Jurkat, Clone E6-1 (cell line): ENCODE measurements around the gene RECK. TPM values are rescaled to one million over a fixed set of nuclear protein-coding genes. Genes with fewer than 3 reads are reported as not detected.
"Not testable (repeated sequence)": the region's sequence is repeated elsewhere in the genome, so short reads cannot be mapped to it uniquely, and the experiment has no call there.

ENCODE experiments used
- DNase-seq: peaks from one replicate; pipeline ENCODE4 v3.0.0-alpha.2; 2011; ENCODE audit warnings: low read depth, low spot score
- H3K4me3 ChIP-seq: 2 replicates; pipeline ENCODE4 v1.5.1; 2011; ENCODE audit warnings: mild to moderate bottlenecking, low read length, control low read depth, moderate library complexity
- polyA plus RNA-seq: library from polyadenylated mRNA; unstranded; fragments of >200 nt; gene quantifications from one replicate; pipeline ENCODE4 v1.2.1, GENCODE V29; 2012; ENCODE audit warnings: missing spikeins; ENCODE audit not compliant: insufficient read length, insufficient read depth

Gene RECK, protein sequence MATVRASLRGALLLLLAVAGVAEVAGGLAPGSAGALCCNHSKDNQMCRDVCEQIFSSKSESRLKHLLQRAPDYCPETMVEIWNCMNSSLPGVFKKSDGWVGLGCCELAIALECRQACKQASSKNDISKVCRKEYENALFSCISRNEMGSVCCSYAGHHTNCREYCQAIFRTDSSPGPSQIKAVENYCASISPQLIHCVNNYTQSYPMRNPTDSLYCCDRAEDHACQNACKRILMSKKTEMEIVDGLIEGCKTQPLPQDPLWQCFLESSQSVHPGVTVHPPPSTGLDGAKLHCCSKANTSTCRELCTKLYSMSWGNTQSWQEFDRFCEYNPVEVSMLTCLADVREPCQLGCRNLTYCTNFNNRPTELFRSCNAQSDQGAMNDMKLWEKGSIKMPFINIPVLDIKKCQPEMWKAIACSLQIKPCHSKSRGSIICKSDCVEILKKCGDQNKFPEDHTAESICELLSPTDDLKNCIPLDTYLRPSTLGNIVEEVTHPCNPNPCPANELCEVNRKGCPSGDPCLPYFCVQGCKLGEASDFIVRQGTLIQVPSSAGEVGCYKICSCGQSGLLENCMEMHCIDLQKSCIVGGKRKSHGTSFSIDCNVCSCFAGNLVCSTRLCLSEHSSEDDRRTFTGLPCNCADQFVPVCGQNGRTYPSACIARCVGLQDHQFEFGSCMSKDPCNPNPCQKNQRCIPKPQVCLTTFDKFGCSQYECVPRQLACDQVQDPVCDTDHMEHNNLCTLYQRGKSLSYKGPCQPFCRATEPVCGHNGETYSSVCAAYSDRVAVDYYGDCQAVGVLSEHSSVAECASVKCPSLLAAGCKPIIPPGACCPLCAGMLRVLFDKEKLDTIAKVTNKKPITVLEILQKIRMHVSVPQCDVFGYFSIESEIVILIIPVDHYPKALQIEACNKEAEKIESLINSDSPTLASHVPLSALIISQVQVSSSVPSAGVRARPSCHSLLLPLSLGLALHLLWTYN
- 6.0 TPM for polyA plus RNA-seq

DNA sequence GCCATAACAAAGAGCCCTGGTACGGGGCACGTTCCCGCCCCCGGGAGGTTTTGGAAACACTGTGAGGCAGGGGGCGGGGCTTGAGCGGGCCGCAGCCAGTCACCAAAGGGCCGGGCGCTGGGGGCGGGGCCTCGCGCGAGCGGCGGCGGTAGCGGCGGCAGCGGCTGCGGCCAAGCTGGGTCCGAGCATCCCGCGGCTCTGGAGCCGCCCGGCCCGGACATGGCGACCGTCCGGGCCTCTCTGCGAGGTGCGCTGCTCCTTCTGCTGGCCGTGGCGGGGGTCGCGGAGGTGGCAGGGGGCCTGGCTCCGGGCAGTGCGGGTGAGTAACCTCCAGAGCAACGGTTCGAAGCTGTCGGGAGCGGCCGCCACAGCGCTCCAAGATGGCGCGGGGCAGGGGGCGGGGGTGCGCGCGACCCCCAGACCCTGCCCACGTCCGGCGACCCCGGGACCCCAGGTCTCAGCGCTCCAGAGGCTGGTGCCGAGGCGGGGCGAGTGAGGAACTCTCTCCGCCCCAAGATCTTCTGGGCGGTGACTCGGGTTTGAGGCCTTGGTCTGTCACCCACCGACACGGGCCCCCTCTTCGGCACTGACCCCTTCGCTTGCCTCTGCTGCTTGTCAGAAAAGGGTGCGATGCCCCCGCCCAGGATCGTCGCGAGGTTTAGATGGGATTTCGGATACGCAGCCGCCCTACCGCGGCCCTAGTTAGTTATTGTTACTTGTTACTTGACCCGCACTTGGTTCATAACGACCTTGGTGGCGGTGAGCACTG is at the start of gene RECK:
TSS of gene RECK (plus strand) at position 134 of the 769 bp plus-strand sequence. CDS start at position 220, 86 bp downstream.
- peak within 1 kb of the TSS; percentile 72 for H3K4me3 ChIP-seq
- DNase-seq, result peak; percentile 61

DNA sequence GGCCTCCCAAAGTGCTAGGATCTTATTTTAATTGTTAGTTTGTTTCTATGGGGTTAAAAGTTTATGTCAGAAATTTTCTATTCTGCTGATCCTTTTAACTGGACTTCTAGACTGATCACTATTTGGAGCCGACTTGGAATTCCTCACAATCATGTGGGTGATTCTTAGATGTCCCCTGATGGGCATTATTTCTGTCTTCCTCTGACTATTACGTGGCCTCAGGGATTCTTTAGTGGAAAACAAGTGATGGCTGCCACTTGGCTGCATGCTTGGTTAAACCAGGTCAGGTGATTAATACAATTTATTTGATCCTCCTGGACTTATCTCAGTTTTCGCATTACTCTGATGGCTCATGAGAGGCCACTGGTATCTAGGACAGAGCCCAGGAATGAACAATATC is 46.6 kb upstream of the RECK start:
- no peak overlapping the region for H3K4me3 ChIP-seq
- DNase-seq, result no peak

DNA sequence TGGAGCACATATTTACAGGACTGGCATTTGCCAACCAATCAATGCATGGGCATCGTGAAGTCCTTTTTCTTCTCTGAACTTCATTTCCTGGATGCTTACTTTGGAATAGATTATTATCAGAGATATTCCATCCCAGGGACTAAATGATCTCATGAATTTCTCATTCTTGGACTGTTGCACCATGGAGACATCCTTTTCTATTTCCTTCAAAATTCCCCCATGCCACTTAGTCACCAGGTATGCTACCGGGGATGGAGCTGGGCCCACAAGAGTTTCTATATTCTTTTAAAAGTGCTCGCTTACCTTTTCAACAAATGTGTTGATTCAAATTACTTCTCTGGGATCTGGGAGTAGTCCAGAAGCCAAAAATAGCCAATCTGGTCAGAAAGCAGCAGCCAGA is 43.6 kb upstream of the RECK start:
- not testable (repeated sequence) for H3K4me3 ChIP-seq, DNase-seq

DNA sequence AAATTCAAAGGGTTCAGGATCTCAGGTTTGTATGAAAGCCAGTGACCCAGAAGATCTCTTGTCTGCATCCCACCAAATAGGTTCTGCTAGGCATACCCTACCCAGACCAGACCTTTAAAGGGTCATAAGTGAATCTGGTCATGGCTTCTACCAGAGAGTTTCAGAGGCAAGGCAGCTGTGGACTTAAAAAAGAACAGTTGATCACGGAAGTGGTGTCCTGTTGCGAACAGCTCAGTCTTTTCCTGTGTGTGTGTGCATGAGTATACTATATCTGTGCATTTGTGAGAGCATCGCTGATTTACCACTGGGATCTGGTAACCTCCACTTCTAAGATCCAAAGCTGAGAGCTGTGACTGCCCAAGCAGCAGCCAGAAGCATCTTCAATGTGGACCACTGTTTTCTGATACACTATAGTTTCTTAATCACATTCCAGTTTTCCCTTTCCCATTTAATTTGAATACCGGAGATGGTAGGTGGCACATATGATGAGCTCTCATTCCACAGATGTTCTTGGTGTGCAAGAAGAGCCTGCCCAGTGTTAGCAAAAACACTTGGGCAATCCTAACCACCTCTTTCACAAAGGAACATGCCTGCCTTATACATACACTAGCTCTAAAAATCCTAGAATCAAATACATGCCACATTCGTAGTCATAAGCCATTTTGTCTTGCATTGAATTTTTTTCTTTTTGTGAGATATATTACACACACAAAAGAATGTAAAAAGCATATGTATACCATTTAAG is 42.6 kb upstream of the RECK start:
- no peak overlapping the region for H3K4me3 ChIP-seq
- DNase-seq, result no peak

DNA sequence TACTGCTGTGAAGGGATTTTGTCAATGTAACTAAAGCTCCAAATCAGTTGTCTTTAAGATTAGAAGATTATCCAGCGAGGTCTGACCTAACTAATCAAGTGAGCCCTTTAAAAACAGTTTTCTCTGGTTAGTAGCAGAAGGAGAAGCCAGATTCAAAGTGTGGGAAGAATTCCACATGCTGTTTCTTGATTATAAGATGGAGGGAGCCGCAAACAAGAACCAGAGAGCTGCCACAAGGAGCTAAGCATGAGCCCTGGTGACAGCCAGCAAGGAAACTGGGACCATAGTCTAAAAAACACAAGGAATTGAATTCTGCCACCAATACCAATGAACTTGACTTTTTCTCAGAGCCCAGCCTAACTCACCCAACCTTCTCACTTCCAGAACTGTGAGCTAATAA is 41.8 kb upstream of the RECK start:
- no peak overlapping the region for H3K4me3 ChIP-seq
- no peak for DNase-seq

DNA sequence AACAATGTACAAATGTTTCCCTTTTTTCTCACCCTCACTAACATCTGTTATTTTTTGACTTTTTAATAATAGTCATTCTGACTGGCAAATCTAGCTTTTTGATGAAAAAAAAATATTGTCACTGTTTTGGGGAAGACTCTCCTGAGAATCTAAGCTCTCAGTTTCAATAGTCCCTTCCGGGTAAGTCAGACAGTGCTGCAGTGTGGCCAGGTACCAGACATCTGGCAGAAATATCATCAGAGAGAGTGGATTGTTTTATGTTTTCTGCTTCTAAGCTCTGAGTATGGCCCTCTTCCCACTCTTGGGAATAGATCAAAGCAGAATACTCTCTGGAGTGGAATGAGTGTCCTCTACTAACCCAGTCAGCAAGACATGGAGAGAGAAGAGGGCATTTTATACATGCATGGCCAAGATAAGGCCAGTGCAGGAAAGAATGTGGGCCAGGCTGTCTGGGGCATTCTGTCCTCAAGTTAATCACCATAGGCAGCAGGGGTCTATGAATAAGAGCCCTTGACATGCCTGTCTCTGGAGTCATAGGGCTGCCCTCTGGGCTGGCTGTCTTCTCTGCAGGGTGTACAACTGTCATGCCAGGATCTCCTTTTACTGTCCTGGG is 40.2 kb upstream of the RECK start:
- H3K4me3 ChIP-seq, result no peak overlapping the region
- DNase-seq, result no peak

DNA sequence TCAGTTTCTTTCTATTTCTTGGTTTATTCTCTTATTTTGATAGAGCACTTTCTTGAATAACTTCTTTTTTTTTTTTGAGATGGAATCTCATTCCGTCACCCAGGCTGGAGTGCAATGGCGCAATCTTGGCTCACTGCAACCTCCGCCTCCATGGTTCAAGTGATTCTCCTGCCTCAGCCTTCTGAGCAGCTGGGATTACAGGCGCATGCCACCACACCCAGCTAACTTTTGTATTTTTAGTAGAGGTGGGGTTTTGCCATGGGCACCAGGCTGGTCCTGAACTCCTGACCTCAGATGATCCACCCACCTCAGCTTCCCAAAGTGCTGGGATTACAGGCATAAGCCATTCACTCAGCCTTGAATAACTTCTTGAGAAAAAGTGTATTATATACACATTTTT is 39.7 kb upstream of the RECK start:
- DNase-seq, H3K4me3 ChIP-seq: not testable (repeated sequence)

DNA sequence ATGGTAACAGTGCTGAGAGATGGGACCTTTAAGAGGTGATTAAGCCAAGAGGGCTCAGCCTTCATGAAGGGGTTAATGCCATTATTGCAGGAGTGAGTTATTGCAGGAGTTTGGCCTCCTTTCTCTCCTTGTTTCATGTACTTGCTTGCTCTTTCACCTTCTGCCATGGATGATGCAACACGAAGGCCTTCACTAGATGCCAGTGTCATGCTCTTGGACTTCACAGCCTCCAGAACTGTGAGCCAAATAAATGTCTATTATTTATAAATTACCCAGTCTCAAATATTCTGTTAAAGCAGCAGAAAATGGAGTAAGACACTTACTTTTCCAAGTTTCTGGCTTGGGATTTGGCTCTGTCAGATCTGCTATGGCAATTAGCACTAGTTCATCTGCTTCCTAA is 38.4 kb upstream of the RECK start:
- no peak overlapping the region for H3K4me3 ChIP-seq
- DNase-seq, result no peak

DNA sequence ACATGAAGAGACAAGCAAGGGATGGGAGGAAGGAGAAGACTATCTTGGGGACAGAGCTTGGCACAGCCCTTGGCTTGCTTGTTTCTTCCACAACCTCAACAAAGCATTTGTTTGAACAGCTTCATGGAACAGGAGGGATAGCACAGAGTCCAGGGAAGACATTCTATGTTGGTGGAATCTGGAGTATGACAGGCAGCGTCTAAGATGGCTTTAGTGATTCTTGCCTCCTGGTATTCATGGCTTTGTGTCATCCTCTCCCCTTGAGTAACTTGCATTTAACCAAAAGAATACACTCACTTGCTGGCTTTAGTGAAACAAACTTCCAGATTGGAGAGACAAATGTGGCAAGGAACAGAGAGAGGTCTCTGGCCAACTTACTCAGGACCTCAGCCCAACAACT is 30.8 kb upstream of the RECK start:
- DNase-seq, result no peak
- no peak overlapping the region for H3K4me3 ChIP-seq

DNA sequence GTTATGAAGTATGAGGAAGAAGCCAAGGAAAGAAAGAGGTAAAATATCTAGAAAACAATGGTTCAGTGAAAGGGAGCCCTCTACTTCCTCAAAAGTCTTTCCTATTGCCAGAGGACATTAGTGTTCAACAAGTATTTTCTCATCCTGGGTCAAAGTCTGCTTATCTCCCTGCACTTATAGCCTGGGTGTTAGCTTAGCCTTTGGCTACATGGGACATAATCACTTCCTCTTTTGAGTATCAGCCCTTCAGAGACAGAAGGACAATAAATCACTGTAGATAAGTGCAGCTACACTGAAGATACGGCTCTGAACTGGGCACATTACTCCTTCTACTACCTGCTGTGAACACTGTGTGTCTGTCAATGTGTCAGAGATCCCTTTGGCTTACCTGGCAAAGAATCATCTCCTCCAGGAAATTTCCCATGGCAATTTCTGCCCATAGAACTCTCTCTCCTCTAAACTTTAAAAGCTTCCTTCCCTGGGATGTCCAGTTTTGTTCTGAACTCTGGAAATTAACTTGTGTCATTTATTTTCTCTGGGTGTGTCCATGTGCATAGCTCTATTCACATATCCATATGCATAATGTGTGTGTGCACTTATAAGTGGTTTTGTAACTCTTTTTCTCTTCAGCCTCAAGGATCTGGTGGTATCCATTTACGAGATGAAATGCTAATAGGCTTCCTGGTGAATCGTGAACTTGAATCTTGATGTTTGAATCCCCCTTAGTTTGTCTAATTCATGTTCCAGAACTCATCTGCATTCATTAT is 30.0 kb upstream of the RECK start:
- no peak overlapping the region for H3K4me3 ChIP-seq
- no peak for DNase-seq

DNA sequence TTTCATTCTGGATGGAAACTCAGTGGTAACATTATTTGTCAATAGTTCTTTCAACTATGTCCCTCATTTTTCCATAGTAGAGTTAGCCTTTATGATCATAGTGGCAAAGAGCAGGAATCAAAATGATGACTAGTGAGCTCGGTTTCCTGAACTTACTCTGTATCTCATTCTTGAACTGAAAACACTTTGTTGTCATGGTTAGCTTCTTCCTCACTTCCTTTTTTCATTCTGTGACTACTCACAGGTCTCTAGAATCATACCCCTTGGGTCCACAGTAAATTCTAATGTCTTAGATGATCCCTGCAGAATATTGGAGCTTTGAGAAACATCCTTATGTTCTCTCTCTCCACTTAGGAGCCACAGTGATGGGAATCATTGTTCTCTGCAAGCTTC is 29.4 kb upstream of the RECK start:
- no peak overlapping the region for H3K4me3 ChIP-seq

DNA sequence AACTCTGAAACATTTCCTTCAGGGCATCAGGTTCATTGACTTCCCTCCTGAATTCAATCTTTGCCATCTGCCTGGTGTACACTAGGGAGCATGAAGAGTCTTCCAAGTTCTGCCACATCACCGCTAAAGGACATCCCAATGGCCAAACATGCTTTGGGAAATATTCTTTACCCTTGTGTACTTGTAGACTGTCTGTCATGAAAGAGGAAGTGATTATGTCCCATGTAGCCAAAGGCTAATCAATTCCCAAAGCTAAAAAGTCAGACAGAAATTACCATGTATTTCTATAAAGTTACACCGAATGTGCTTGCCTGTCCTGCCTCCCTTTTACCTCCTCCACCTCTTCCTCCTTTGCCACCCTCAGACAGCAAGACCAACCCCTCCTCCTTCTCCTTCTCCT is 28.9 kb upstream of the RECK start:
- no peak overlapping the region for H3K4me3 ChIP-seq
- DNase-seq, result no peak

More for the DNA sequence above, 29.4 kb upstream of the RECK start:
- no peak for DNase-seq

DNA sequence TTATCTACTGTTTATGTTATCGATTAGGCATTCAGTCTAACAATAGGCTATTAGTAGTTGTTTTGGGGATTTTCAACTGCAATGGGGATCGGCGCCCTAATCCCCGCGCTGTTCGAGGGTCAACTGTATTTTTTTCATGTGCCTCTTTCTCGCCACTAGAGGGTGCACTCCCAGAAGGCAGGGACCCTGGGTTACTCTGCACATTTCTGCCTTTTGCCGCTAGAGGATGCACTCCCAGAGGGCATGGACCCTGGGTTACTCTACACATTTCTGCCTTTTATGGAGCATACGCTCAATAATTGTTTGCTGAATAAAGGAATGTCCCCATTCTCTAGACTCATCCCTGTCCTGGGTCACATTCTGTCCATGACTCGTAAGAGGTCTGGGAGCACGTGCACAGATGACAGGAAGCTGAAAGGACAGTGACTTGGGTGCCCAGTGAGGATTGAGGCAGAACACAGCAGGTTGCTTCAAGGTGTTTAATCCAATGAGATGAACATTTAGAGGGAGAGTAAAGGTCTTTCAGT is 27.9 kb upstream of the RECK start:
- DNase-seq, result peak; percentile 75
- peak overlapping the region; percentile 5; the same call in 1 of the 2 replicates for H3K4me3 ChIP-seq

DNA sequence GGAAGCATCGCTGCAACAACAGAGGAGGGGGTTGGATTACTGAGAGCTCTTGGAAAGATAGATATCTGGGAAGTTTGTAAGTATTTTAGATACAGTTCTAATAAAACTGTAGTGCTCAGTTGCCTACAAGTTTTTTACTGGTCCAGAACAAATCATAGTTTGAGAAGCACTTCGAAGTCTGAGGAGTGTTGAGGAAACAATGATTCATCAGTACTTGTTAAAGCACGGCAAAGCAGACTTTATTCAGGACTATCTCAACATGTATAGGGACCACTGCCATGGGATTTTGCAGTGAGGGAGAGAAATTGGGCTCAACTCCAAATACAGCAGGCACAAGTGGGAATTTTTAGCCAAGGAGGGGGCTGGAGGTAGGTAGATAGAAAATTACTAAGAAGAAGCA is 25.3 kb upstream of the RECK start:
- no peak overlapping the region for H3K4me3 ChIP-seq
- DNase-seq, result no peak

DNA sequence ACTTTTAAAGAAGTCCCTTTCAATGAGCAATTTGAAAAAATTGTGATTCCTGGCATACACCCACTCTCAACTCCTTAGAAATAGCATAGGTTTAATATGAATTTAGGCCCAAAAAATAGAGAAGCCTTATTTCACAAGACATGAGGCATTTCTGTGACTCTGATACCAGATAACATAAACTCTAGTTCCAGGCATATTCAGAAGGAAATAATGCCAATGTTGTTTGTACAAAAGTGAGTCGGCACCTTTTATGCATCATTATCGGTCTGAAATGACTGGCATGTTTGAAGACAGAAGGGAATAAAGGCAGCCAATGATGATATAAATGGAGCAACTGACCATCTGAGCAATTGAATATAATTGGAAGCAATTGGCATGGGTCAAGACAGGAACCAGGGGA is 19.4 kb upstream of the RECK start:
- no peak overlapping the region for H3K4me3 ChIP-seq
- no peak for DNase-seq

DNA sequence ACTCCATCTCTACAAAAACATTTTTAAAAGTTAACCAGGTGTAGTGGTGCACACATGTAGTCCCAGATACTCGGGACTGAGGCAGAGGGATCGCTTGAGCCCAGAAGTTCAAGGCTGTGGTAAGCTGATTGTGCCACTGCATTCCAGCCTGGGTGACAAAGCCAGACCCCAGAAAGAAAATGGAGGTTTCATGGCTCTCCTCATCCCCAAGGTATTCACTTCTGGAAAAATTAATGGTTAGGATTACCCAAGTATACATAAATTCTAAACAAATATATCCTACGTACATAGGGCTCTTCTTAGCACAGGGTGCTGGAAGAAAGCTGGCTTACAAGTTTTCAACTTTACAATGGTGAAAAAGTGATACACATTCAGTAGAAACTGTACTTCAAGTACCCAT is 18.6 kb upstream of the RECK start:
- no peak overlapping the region for H3K4me3 ChIP-seq
- DNase-seq, result no peak
